ENCODE data around the gene NBAS.

- TF ChIP-seq CTCF (IDR thresholded peaks at IDR 0.05) (no peak), EP300 (IDR thresholded peaks at IDR 0.05) (no peak)
Observed at GRCh38 chr2:15178946-15179345, 382.2 kb downstream of the NBAS start.

Data from ovary (tissue), 3 donors.